ENCODE results near the gene VPS51. TPM values are rescaled to one million over a fixed set of nuclear protein-coding genes. Genes with fewer than 3 reads are reported as not detected.
A peak's percentile ranks its signal among the peaks of the same experiment; 100 is the strongest.

Gene VPS51
- polyA plus RNA-seq, 3 donors: 37.2 to 77.3 (median 39.4) TPM

DNA sequence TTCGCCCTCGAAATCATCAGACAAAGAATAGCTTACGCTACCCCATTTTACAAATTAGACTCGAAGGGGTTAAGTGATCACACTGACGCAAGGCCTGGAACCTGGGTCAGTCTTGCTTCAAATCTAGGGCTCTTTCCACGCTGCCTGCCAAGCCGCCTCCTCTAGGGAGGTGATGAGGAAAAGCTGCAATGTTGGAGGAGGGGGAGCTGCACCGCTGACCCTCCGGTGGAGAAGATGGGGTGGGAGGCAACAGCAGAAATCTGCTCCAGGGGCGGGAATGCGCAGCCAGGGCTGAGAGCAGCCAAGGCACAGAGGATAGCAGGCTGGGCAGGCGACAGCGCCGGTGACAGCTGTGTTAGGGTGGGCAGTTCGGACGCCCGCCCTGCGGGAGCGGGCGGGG is 37.7 kb downstream of the VPS51 start:
- peaks cover 35% of the 10 kb centered on the region for H4K20me1 ChIP-seq (ENCODE audit: insufficient read depth, low read length)
- H3K4me1 ChIP-seq (ENCODE audit: control insufficient read depth in 1 of 2, insufficient read depth in 2 of 2, low read length in 2 of 2): peaks cover 30 to 31% of the 10 kb centered on the region in 2 donors
- peaks cover 30 to 51% of the 10 kb centered on the region in 2 donors for H3K36me3 Mint-ChIP-seq
- H3K4me2 ChIP-seq (replicated peaks; ENCODE audit: extremely low read depth, low read length, poor library complexity, severe bottlenecking): peak overlapping the region; percentile 95
- H3K9ac ChIP-seq (ENCODE audit: insufficient read depth, low read length, poor library complexity, severe bottlenecking): peak overlapping the region; percentile 99
- H3K27ac Mint-ChIP-seq: peak overlapping the region; percentile 99 to 100 (median 99)
- H3K36me3 ChIP-seq (replicated peaks in 1 of 2; ENCODE audit: control insufficient read depth in 1 of 2, insufficient read depth in 2 of 2, low read length in 2 of 2): peaks cover 35 to 40% of the 10 kb centered on the region in 2 donors
- TF ChIP-seq, protein P1, sequence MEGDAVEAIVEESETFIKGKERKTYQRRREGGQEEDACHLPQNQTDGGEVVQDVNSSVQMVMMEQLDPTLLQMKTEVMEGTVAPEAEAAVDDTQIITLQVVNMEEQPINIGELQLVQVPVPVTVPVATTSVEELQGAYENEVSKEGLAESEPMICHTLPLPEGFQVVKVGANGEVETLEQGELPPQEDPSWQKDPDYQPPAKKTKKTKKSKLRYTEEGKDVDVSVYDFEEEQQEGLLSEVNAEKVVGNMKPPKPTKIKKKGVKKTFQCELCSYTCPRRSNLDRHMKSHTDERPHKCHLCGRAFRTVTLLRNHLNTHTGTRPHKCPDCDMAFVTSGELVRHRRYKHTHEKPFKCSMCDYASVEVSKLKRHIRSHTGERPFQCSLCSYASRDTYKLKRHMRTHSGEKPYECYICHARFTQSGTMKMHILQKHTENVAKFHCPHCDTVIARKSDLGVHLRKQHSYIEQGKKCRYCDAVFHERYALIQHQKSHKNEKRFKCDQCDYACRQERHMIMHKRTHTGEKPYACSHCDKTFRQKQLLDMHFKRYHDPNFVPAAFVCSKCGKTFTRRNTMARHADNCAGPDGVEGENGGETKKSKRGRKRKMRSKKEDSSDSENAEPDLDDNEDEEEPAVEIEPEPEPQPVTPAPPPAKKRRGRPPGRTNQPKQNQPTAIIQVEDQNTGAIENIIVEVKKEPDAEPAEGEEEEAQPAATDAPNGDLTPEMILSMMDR (IDR thresholded peaks at IDR 0.05): no peak
- no peaks in the 10 kb centered on the region for H3K9me3 Mint-ChIP-seq
- peak overlapping the region; percentile 99 to 100 for H3K27ac ChIP-seq (ENCODE audit: low read depth in 1 of 2, low read length in 2 of 2)
- H2AFZ ChIP-seq (ENCODE audit: insufficient read depth, low read depth, low read length, poor library complexity, severe bottlenecking): peak overlapping the region; percentile 84
- peaks cover 29% of the 10 kb centered on the region for H3K4me1 Mint-ChIP-seq
- WGBS (ENCODE audit: insufficient coverage): 1% methylated on average over 16 of the region's 20 CpGs
- H3K27me3 Mint-ChIP-seq (ENCODE audit: low read depth in 3 of 3): peaks cover 0 to 2% (median 2%) of the 10 kb centered on the region in 3 donors
- no peaks in the 10 kb centered on the region for H3K9me3 ChIP-seq (replicated peaks in 1 of 2; ENCODE audit: control insufficient read depth in 1 of 2, insufficient read depth in 1 of 2, low read length in 2 of 2)
- H3K4me3 ChIP-seq (replicated peaks in 1 of 3; ENCODE audit: low read depth in 2 of 3, low read length in 3 of 3): peak overlapping the region; percentile 51 to 98 (median 92)
- H3K79me2 ChIP-seq (ENCODE audit: insufficient read depth, low read length): peaks cover 38% of the 10 kb centered on the region
- H3K27me3 ChIP-seq (ENCODE audit: control insufficient read depth in 2 of 2, insufficient read depth in 2 of 2, low read length in 2 of 2): no peaks in the 10 kb centered on the region
- intact Hi-C loops (cut with micrococcal nuclease): loop anchor here in 1 of 2 donors (2.0 kb wide), 2 partner anchors 17 kb away; partner anchors contain the start of gene ZNHIT2
- H3K4me3 Mint-ChIP-seq: peak overlapping the region; percentile 92 to 99
- DNase-seq: no peak

DNA sequence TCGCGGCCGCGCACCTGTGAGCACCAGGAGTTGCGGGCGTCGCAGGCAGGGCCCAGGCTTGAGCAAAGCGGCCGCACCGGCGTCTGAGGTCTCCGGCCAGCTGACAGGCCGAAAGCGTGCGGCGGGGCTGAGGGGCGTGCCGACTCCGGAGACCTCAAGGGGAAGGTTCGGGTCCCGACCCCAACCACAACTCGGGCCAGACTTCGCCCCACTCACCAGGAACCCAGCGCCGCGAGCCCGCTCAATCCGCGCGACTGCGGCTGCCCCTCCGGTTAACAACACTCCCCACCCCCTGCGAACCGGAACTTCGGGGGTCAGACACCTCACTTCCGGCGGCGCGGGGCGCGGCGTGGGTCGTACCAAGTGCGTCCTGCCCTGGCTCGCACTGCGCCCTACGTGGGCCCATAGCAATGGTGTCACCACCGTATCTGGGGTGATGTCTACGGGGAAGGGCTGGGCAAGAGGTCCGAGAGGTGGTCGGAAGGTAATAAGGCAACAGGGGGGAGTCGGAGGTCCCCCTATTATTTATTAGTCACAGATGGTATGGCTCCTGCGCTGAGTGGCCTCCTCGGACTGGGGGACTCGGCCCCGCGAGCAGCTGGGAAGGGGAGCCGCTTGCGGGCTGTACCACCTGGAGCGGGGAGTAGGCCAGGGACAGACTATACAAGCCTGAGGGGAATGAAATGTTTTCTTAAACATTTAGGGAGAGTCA is 38.4 kb downstream of the VPS51 start, which contains the start of gene SYVN1:
Gene SYVN1 (minus strand): TSS at position 280 of the 712 bp plus-strand sequence. CDS start 918 bp downstream, outside the sequence.
- TF ChIP-seq, protein P1 (IDR thresholded peaks at IDR 0.05): no peak
- Histone ChIP-seq H3K9ac (ENCODE audit: insufficient read depth, low read length, poor library complexity, severe bottlenecking) (peak within 1 kb of the TSS; percentile 99), H3K9me3 (replicated peaks in 1 of 2; ENCODE audit: control insufficient read depth in 1 of 2, insufficient read depth in 1 of 2, low read length in 2 of 2) (no peaks in the 10 kb centered on the region), H3K36me3 (replicated peaks in 1 of 2; ENCODE audit: control insufficient read depth in 1 of 2, insufficient read depth in 2 of 2, low read length in 2 of 2) (peaks cover 30 to 34% of the 10 kb centered on the region in 2 donors), H3K79me2 (ENCODE audit: insufficient read depth, low read length) (peaks cover 38% of the 10 kb centered on the region), H3K4me2 (replicated peaks; ENCODE audit: extremely low read depth, low read length, poor library complexity, severe bottlenecking) (peak within 1 kb of the TSS; percentile 95), H4K20me1 (ENCODE audit: insufficient read depth, low read length) (peaks cover 31% of the 10 kb centered on the region), H3K4me1 (ENCODE audit: control insufficient read depth in 1 of 2, insufficient read depth in 2 of 2, low read length in 2 of 2) (peaks cover 30 to 31% of the 10 kb centered on the region in 2 donors), H3K4me3 (replicated peaks in 1 of 3; ENCODE audit: low read depth in 2 of 3, low read length in 3 of 3) (peak within 1 kb of the TSS; percentile 51 to 98 (median 92)), H3K27ac (ENCODE audit: low read depth in 1 of 2, low read length in 2 of 2) (peak within 1 kb of the TSS; percentile 99 to 100), H3K27me3 (ENCODE audit: control insufficient read depth in 2 of 2, insufficient read depth in 2 of 2, low read length in 2 of 2) (no peaks in the 10 kb centered on the region), H2AFZ (ENCODE audit: insufficient read depth, low read depth, low read length, poor library complexity, severe bottlenecking) (peak within 1 kb of the TSS; percentile 84)
- H3K36me3 Mint-ChIP-seq: peaks cover 26 to 46% of the 10 kb centered on the region in 2 donors
- peak within 1 kb of the TSS; percentile 99 to 100 (median 99) for H3K27ac Mint-ChIP-seq
- H3K9me3 Mint-ChIP-seq: no peaks in the 10 kb centered on the region
- intact Hi-C loops (cut with micrococcal nuclease): loop anchor here in 1 of 2 donors (2.0 kb wide), 2 partner anchors 16 to 18 kb away; partner anchors contain the start of gene ZNHIT2
- peaks cover 0 to 2% (median 2%) of the 10 kb centered on the region in 3 donors for H3K27me3 Mint-ChIP-seq (ENCODE audit: low read depth in 3 of 3)
- peak; percentile 84 to 89 (median 88) for DNase-seq
- WGBS (ENCODE audit: insufficient coverage): under 1% methylated on average over 40 of the region's 60 CpGs
- H3K4me3 Mint-ChIP-seq: peak within 1 kb of the TSS; percentile 92 to 99
- peaks cover 29% of the 10 kb centered on the region for H3K4me1 Mint-ChIP-seq
